ENCODE data around the gene PPP1R1B.

The PPP1R1B gene

GRCh38 chr17:39636927-39637736 lies 10.4 kb downstream of the PPP1R1B start, which contains the start of gene STARD3:
TSS of gene STARD3 (plus strand) at chr17:39637144. CDS start at chr17:39653532, 16,388 bp downstream.
- peak; percentile 98 for DNase-seq (ENCODE audit: low spot score)
- peak; percentile 8 for TF ChIP-seq CTCF (IDR thresholded peaks at IDR 0.05; ENCODE audit: extremely low read depth, missing control alignments)

GRCh38 chr17:39638317-39638716 lies 11.6 kb downstream of the PPP1R1B start:
- no peak for TF ChIP-seq CTCF (IDR thresholded peaks at IDR 0.05; ENCODE audit: extremely low read depth, missing control alignments)

GRCh38 chr17:39639043-39639442 lies 12.3 kb downstream of the PPP1R1B start:
- no peak for DNase-seq (ENCODE audit: low spot score)
- TF ChIP-seq CTCF (IDR thresholded peaks at IDR 0.05; ENCODE audit: extremely low read depth, missing control alignments): no peak

More at GRCh38 chr17:39638317-39638716, 11.6 kb downstream of the PPP1R1B start:
- DNase-seq (ENCODE audit: low spot score): no peak

- TF ChIP-seq CTCF (IDR thresholded peaks at IDR 0.05; ENCODE audit: extremely low read depth, missing control alignments): no peak
- DNase-seq (ENCODE audit: low spot score): no peak
These were observed 13.1 kb downstream of the PPP1R1B start for GRCh38 chr17:39639566-39640458.

GRCh38 chr17:39640591-39641031 lies 13.9 kb downstream of the PPP1R1B start:
- no peak for DNase-seq (ENCODE audit: low spot score)
- no peak for TF ChIP-seq CTCF (IDR thresholded peaks at IDR 0.05; ENCODE audit: extremely low read depth, missing control alignments)

GRCh38 chr17:39641097-39641496 lies 14.3 kb downstream of the PPP1R1B start:
- no peak for TF ChIP-seq CTCF (IDR thresholded peaks at IDR 0.05; ENCODE audit: extremely low read depth, missing control alignments)
- DNase-seq (ENCODE audit: low spot score): no peak

GRCh38 chr17:39641883-39642282 lies 15.1 kb downstream of the PPP1R1B start:
- no peak for TF ChIP-seq CTCF (IDR thresholded peaks at IDR 0.05; ENCODE audit: extremely low read depth, missing control alignments)
- no peak for DNase-seq (ENCODE audit: low spot score)

Measured in GM20000 (cell line).